OCI-LY1 (cell line): ENCODE results near the gene SGCB.

Experiments used
- H2AFZ ChIP-seq: fragments of 200-600 bp; sonication (generic), shearing (Covaris generic); 2 replicates; pipeline ENCODE4 v1.6.0; 2014; ENCODE audit warnings: antibody characterized with exemption, mild to moderate bottlenecking, low read length
- H3F3A ChIP-seq: fragments of 200-600 bp; sonication (generic), shearing (Covaris generic); 2 replicates; pipeline ENCODE4 v1.6.0; 2014; ENCODE audit warnings: mild to moderate bottlenecking, antibody characterized with exemption, low read length, moderate library complexity; ENCODE audit not compliant: insufficient read depth
- H3K27ac ChIP-seq: fragments of 200-600 bp; sonication (generic); 2 replicates; pipeline ENCODE4 v1.5.1; 2014; ENCODE audit warnings: low read length, mixed run types, mild to moderate bottlenecking, low read depth; ENCODE audit not compliant: poor library complexity, severe bottlenecking
- H3K27me3 ChIP-seq: fragments of 200-600 bp; sonication (generic); 2 replicates; pipeline ENCODE4 v1.6.0; 2014; ENCODE audit warnings: antibody characterized with exemption, mild to moderate bottlenecking, low read length, moderate library complexity; ENCODE audit not compliant: insufficient read depth
- H3K36me3 ChIP-seq: fragments of 200-600 bp; sonication (generic); 2 replicates; pipeline ENCODE4 v1.6.1; 2014; ENCODE audit warnings: mild to moderate bottlenecking, antibody characterized with exemption, low read length, moderate library complexity, mixed read lengths; ENCODE audit not compliant: insufficient read depth
- H3K4me1 ChIP-seq: fragments of 200-600 bp; sonication (generic); 2 replicates; pipeline ENCODE4 v1.5.1; 2014; ENCODE audit warnings: mild to moderate bottlenecking, low read length, moderate library complexity; ENCODE audit not compliant: insufficient read depth, severe bottlenecking
- H3K4me2 ChIP-seq: fragments of 200-600 bp; sonication (generic), shearing (Covaris generic); 2 replicates; pipeline ENCODE4 v1.6.1; 2014; ENCODE audit warnings: low read length
- H3K4me3 ChIP-seq: fragments of 200-600 bp; sonication (generic); 2 replicates; pipeline ENCODE4 v1.5.1; 2014; ENCODE audit warnings: low read length, low read depth, mild to moderate bottlenecking, mixed read lengths; ENCODE audit not compliant: poor library complexity, severe bottlenecking
- H3K79me2 ChIP-seq: fragments of 200-600 bp; shearing (Covaris generic); 2 replicates; pipeline ENCODE4 v1.6.1; 2016; ENCODE audit warnings: mixed run types, low read length, mixed read lengths; ENCODE audit not compliant: insufficient read depth
- H3K9ac ChIP-seq: fragments of 200-600 bp; sonication (generic), shearing (Covaris generic); 2 replicates; pipeline ENCODE4 v1.6.1; 2014; ENCODE audit warnings: mild to moderate bottlenecking, low read length, mixed read lengths
- H3K9me2 ChIP-seq: fragments of 200-600 bp; sonication (generic), shearing (Covaris generic); 2 replicates; pipeline ENCODE4 v1.6.1; 2014; ENCODE audit warnings: low read depth, mild to moderate bottlenecking, low read length, mixed read lengths
- H3K9me3 ChIP-seq: fragments of 200-600 bp; shearing (Covaris generic); 2 replicates; pipeline ENCODE4 v1.6.1; 2014; ENCODE audit warnings: low read length, mixed read lengths
- H4K20me1 ChIP-seq: fragments of 200-600 bp; sonication (generic), shearing (Covaris generic); 2 replicates; pipeline ENCODE4 v1.6.0; 2016; ENCODE audit warnings: mild to moderate bottlenecking, low read length; ENCODE audit not compliant: insufficient read depth
- EZH2 ChIP-seq: fragments of 200-600 bp; sonication (generic), shearing (Covaris generic); IDR thresholded peaks from 2 replicates; pipeline ENCODE4 v1.8.0; 2017; ENCODE audit warnings: borderline replicate concordance, mixed run types, mild to moderate bottlenecking, antibody characterized with exemption, low read length, moderate library complexity, mixed read lengths
- TF ChIP-seq, protein P1 (sequence below): fragments of 200-600 bp; sonication (generic), shearing (Covaris generic); IDR thresholded peaks from 2 replicates; pipeline ENCODE4 v1.5.1; 2017; ENCODE audit warnings: mild to moderate bottlenecking, antibody characterized with exemption, low read length, moderate library complexity, mixed read lengths

The SGCB gene

DNA sequence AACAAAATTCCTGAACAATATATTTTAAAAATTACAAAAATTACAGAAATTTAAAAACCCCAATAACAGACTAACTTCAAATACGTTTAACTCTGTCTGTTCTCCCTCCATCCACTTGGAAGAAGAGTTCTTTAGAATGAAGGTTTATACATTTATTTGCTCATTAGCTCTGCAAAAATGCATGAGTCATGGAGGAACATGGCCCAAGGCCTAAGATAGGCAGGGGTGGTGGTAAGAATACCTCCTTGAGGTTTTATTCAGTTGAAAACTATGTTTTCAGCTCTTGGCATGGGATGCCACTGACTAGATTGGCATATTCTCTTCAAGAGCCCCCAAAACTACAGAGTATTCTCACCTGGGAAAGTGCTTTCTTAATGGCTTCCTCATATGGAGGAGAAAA lies 9.1 kb downstream of the SGCB start:
- H3K4me3 ChIP-seq, result no peak overlapping the region
- no peaks in the 10 kb centered on the region for H3K79me2 ChIP-seq
- H3K9me2 ChIP-seq, result no peaks in the 10 kb centered on the region
- no peak overlapping the region for H3K4me2 ChIP-seq
- TF ChIP-seq, protein P1, sequence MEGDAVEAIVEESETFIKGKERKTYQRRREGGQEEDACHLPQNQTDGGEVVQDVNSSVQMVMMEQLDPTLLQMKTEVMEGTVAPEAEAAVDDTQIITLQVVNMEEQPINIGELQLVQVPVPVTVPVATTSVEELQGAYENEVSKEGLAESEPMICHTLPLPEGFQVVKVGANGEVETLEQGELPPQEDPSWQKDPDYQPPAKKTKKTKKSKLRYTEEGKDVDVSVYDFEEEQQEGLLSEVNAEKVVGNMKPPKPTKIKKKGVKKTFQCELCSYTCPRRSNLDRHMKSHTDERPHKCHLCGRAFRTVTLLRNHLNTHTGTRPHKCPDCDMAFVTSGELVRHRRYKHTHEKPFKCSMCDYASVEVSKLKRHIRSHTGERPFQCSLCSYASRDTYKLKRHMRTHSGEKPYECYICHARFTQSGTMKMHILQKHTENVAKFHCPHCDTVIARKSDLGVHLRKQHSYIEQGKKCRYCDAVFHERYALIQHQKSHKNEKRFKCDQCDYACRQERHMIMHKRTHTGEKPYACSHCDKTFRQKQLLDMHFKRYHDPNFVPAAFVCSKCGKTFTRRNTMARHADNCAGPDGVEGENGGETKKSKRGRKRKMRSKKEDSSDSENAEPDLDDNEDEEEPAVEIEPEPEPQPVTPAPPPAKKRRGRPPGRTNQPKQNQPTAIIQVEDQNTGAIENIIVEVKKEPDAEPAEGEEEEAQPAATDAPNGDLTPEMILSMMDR, result no peak
- TF ChIP-seq EZH2, result no peak
- peaks cover 7% of the 10 kb centered on the region for H3K36me3 ChIP-seq
- no peak overlapping the region for H3K9ac ChIP-seq
- no peaks in the 10 kb centered on the region for H3K9me3 ChIP-seq
- H3K27me3 ChIP-seq, result no peaks in the 10 kb centered on the region
- H2AFZ ChIP-seq, result no peak overlapping the region
- H3K27ac ChIP-seq, result no peak overlapping the region
- no peaks in the 10 kb centered on the region for H3K4me1 ChIP-seq
- no peaks in the 10 kb centered on the region for H3F3A ChIP-seq
- H4K20me1 ChIP-seq, result no peaks in the 10 kb centered on the region

DNA sequence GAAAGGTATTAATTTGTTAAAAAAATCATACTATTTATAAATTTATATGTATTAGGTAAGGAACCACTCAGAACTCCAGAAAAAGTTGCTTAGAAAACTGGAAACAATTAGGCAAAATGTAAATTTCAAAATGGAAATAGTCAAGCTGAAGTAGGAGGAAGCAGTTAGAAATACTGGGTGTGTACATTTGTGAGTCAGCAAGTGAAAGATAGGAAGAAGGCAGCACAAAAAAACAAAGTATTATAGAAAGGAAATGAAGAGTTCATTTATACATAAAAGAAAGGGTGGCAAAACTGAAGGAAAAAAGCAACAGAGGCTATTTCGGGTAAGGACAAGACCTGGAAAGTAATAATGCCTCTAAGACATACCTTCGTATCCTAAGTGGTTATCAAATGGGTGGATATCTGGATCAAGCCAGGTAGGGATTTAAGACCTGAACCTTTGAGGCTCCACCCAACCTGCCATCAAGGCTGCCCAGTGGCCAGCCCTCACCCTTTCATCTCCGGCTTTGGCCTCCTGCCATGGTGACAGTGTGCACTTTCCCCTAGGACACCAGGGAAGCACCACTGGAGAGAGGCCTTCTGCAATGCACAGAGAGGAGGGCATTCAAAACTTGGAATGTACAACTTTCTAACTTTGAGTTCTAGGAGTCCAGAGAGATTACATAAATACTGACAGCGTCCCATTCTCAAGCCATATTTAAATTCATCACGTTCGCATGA lies 18.0 kb downstream of the SGCB start, which contains the start of gene LRRC66:
TSS of gene LRRC66 (minus strand) at position 428 of the 722 bp plus-strand sequence. CDS start 2,750 bp downstream, outside the sequence.
- no peak within 1 kb of the TSS for H3K4me3 ChIP-seq
- no peaks in the 10 kb centered on the region for H3K9me2 ChIP-seq
- no peaks in the 10 kb centered on the region for H4K20me1 ChIP-seq
- H3K4me2 ChIP-seq, result no peak within 1 kb of the TSS
- peaks cover 15% of the 10 kb centered on the region for H3K36me3 ChIP-seq
- H3K79me2 ChIP-seq, result no peaks in the 10 kb centered on the region
- no peaks in the 10 kb centered on the region for H3F3A ChIP-seq
- H3K9me3 ChIP-seq, result no peaks in the 10 kb centered on the region
- H3K9ac ChIP-seq, result no peak within 1 kb of the TSS
- H3K27ac ChIP-seq, result no peak within 1 kb of the TSS
- no peak within 1 kb of the TSS for H2AFZ ChIP-seq
- no peak for TF ChIP-seq EZH2
- TF ChIP-seq, protein P1, result no peak
- H3K4me1 ChIP-seq, result no peaks in the 10 kb centered on the region
- H3K27me3 ChIP-seq, result no peaks in the 10 kb centered on the region

DNA sequence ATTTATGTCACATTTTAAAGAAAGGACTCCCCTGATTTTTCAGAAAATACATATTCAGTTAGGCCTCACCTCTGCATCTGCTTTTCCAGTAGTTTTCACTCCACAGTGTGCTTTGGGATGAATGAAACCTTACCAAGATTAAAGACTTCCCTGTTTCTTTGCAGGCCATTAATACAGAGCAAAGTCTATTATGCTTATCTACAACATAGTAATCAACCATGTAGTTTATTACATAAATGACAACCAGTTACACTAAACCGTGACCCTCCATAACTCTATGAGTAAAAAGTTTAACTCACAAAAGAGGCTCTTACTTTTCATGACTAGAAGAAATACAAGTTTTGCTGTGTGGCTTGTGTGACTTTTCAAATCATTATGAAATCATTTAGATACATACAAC lies 20.3 kb downstream of the SGCB start:
- H3K9me2 ChIP-seq, result no peaks in the 10 kb centered on the region
- TF ChIP-seq, protein P1, result no peak
- TF ChIP-seq EZH2, result no peak
- peaks cover 8% of the 10 kb centered on the region; the same call in 1 of the 2 replicates for H3K36me3 ChIP-seq
- no peaks in the 10 kb centered on the region for H3K79me2 ChIP-seq
- H4K20me1 ChIP-seq, result no peaks in the 10 kb centered on the region
- H3K4me2 ChIP-seq, result no peak overlapping the region
- H2AFZ ChIP-seq, result no peak overlapping the region
- no peaks in the 10 kb centered on the region for H3F3A ChIP-seq
- no peak overlapping the region for H3K9ac ChIP-seq
- H3K27me3 ChIP-seq, result no peaks in the 10 kb centered on the region
- no peaks in the 10 kb centered on the region for H3K9me3 ChIP-seq
- no peak overlapping the region for H3K4me3 ChIP-seq
- H3K27ac ChIP-seq, result no peak overlapping the region
- H3K4me1 ChIP-seq, result no peaks in the 10 kb centered on the region
